GM23338 (cell line): ENCODE results near the gene CGNL1.

Experiments
- CREB1 ChIP-seq: fragments of 250-450 bp; sonication (Bioruptor Pico); IDR thresholded peaks from 2 replicates; pipeline ENCODE4 v1.5.0; 2020; ENCODE audit warnings: low read depth, mild to moderate bottlenecking, moderate library complexity
- EZH2 ChIP-seq: fragments of 200-600 bp; sonication (generic); IDR thresholded peaks from one replicate; pipeline ENCODE4 v1.8.0; 2017; ENCODE audit warnings: antibody characterized with exemption, mild to moderate bottlenecking, low read depth; ENCODE audit not compliant: unreplicated experiment
- EZH2phosphoT487 ChIP-seq: fragments of 200-600 bp; sonication (generic); IDR thresholded peaks from one replicate; pipeline ENCODE4 v1.8.1; 2018; ENCODE audit warnings: antibody characterized with exemption; ENCODE audit not compliant: unreplicated experiment
- NANOG ChIP-seq: IDR thresholded peaks from 2 replicates; pipeline ENCODE4 v1.6.1; 2016; ENCODE audit warnings: antibody characterized with exemption, borderline replicate concordance
- POLR2AphosphoS5 ChIP-seq: IDR thresholded peaks from 2 replicates; pipeline ENCODE4 v1.6.1; 2016; ENCODE audit warnings: antibody characterized with exemption, low read depth
- REST ChIP-seq: IDR thresholded peaks from one replicate; pipeline ENCODE4 v1.6.1; 2018; ENCODE audit warnings: antibody characterized with exemption; ENCODE audit not compliant: unreplicated experiment
- STAT1 ChIP-seq: IDR thresholded peaks from one replicate; pipeline ENCODE4 v1.6.1; 2016; ENCODE audit warnings: antibody characterized with exemption; ENCODE audit not compliant: unreplicated experiment
- ZNF331 ChIP-seq: fragments of 250-450 bp; sonication (Bioruptor Pico); IDR thresholded peaks from 2 replicates; pipeline ENCODE4 v1.5.0; 2020; ENCODE audit warnings: low read depth, mild to moderate bottlenecking, moderate library complexity
- TF ChIP-seq, protein P1 (sequence below), 2 experiments: fragments of 200-600 bp in 1 of 2; sonication (generic) in 1 of 2; conservative IDR thresholded peaks; 2 replicates each; pipeline versions ENCODE4 v1.5.1 to v1.6.1; 2016 to 2017; ENCODE audit warnings: antibody characterized with exemption in 2 of 2, low read depth in 2 of 2, mild to moderate bottlenecking in 2 of 2, moderate library complexity in 1 of 2

GRCh38 chr15:57387564-57388076 is 11.3 kb downstream of the CGNL1 start:
- TF ChIP-seq, protein P1, sequence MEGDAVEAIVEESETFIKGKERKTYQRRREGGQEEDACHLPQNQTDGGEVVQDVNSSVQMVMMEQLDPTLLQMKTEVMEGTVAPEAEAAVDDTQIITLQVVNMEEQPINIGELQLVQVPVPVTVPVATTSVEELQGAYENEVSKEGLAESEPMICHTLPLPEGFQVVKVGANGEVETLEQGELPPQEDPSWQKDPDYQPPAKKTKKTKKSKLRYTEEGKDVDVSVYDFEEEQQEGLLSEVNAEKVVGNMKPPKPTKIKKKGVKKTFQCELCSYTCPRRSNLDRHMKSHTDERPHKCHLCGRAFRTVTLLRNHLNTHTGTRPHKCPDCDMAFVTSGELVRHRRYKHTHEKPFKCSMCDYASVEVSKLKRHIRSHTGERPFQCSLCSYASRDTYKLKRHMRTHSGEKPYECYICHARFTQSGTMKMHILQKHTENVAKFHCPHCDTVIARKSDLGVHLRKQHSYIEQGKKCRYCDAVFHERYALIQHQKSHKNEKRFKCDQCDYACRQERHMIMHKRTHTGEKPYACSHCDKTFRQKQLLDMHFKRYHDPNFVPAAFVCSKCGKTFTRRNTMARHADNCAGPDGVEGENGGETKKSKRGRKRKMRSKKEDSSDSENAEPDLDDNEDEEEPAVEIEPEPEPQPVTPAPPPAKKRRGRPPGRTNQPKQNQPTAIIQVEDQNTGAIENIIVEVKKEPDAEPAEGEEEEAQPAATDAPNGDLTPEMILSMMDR (conservative IDR thresholded peaks at IDR 0.05; ENCODE audit: low read depth in 2 of 2): 0 out of 4 replicates have a peak, but pooled peaks of 1 of the 2 experiments have one; percentile 0
- no peak for TF ChIP-seq EZH2
- no peak for TF ChIP-seq REST
- no peak for TF ChIP-seq EZH2phosphoT487
- no peak for TF ChIP-seq STAT1
- peak; percentile 53; the same call in 1 of the 2 replicates for TF ChIP-seq NANOG
- 0 out of 2 replicates have a peak, but pooled peaks have one; percentile 23 for TF ChIP-seq ZNF331 (CRISPR knock-in tag)
- TF ChIP-seq POLR2AphosphoS5: peak; percentile 51; the same call in 1 of the 2 replicates
- peak; percentile 56; the same call in 1 of the 2 replicates for TF ChIP-seq CREB1 (CRISPR knock-in tag)
